ENCODE measurements around the gene HMGN1. TPM values are rescaled to one million over a fixed set of nuclear protein-coding genes. Genes with fewer than 3 reads are reported as not detected.
A peak's percentile ranks its signal among the peaks of the same experiment; 100 is the strongest.

HMGN1 gene
- total and polyA plus RNA-seq, 12 donors, result 86.5 to 254 (median 130) TPM

DNA sequence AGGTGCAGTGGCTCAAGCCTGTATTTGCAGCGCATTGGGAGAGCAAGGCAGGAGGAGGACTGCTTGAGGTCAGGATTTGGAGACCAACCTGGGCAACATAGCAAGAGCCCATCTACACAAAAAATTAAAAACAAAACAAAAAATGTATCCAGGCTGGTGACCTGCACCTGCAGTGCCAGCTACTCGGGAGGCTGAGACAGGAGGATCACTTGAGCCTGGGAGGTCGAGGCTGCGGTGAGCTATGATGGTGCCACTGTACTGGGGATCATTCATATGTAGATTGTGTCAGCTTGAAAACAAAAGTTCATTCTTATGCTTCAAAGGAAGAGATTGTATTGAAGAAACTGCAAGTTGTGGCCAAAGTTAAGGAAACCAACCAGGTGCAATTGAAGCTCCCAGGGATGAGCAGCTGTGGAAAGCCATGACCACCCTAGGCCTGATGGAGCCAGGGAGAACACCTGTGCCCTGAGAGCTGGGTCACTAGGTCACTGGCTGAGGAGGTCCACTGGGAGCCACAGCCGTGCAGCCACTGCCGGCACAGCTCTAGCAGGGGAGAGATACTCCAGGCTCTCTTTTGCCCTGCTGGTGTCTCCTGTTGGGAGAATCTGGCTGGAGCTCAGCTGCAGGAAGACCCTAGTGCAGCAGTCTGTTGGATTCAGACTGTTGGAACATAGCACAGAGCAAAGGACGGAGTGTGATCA is 22.1 kb downstream of the HMGN1 start:
- Histone ChIP-seq H3K36me3 (replicated peaks in 1 of 2) (no peaks in the 10 kb centered on the region), H3K27ac (no peak overlapping the region), H3K27me3 (no peaks in the 10 kb centered on the region), H3K9me3 (replicated peaks in 1 of 3) (no peaks in the 10 kb centered on the region), H3K4me3 (no peak overlapping the region), H3K4me1 (replicated peaks in 1 of 2) (no peaks in the 10 kb centered on the region)
- TF ChIP-seq POLR2A (IDR thresholded peaks at IDR 0.05), result no peak
- TF ChIP-seq, protein P1, sequence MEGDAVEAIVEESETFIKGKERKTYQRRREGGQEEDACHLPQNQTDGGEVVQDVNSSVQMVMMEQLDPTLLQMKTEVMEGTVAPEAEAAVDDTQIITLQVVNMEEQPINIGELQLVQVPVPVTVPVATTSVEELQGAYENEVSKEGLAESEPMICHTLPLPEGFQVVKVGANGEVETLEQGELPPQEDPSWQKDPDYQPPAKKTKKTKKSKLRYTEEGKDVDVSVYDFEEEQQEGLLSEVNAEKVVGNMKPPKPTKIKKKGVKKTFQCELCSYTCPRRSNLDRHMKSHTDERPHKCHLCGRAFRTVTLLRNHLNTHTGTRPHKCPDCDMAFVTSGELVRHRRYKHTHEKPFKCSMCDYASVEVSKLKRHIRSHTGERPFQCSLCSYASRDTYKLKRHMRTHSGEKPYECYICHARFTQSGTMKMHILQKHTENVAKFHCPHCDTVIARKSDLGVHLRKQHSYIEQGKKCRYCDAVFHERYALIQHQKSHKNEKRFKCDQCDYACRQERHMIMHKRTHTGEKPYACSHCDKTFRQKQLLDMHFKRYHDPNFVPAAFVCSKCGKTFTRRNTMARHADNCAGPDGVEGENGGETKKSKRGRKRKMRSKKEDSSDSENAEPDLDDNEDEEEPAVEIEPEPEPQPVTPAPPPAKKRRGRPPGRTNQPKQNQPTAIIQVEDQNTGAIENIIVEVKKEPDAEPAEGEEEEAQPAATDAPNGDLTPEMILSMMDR (IDR thresholded peaks at IDR 0.05), result no peak
- DNase-seq, result no peak
- 77 to 91% (median 85%) methylated on average over 7 of the region's 7 CpGs for WGBS, 4 donors
- intact Hi-C loops (cut with DNase I), result no loop called here

DNA sequence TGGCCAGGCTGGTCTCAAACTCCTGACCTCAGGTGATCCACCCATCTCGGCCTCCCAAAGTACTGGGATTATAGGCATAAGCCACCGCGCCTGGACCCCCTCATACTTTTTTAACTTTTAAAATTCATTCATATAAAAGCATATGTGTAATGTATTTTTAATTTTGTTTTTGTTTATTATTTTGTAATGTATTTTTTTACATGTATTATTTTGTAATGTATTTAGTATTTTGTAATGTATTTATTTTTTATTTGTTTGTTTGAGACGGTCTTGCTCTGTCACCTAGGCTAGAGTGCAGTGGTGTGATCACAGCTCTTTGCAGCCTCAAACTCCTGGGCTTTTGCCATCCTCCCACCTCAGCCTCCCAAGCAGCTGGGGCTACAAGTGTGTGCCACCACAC is 23.4 kb downstream of the HMGN1 start:
- no peak overlapping the region for H3K27ac ChIP-seq
- H3K36me3 ChIP-seq (replicated peaks in 1 of 2), result no peaks in the 10 kb centered on the region
- no peaks in the 10 kb centered on the region for H3K4me1 ChIP-seq (replicated peaks in 1 of 2)
- no peak overlapping the region for H3K4me3 ChIP-seq
- intact Hi-C loops (cut with DNase I), result no loop called here
- no peaks in the 10 kb centered on the region for H3K27me3 ChIP-seq
- DNase-seq, result no peak
- no peaks in the 10 kb centered on the region for H3K9me3 ChIP-seq (replicated peaks in 1 of 3)
- WGBS, 4 donors, result 91 to 96% (median 92%) methylated on average over 4 of the region's 4 CpGs
- TF ChIP-seq, protein P1 (IDR thresholded peaks at IDR 0.05), result no peak
- no peak for TF ChIP-seq POLR2A (IDR thresholded peaks at IDR 0.05)

DNA sequence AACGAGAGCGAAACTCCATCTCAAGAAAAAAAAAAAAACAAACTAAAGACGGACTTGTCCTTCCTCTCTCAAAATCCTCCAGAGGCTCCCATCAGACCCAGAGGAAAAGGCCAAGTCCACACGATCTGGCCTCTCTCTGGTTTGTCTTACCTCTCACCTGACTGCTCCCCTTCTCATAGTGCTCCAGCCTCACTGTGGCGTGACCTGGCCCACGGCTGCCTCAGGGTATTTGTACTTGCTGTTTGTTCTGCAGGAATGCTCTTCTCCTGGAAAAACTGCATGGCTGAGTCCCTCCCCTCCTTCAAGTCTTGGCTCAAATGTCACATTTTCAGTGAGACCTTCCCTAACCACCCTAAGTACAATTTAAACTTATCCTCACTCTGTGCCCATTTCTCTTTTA is 27.5 kb downstream of the HMGN1 start:
- intact Hi-C loops (cut with DNase I), result no loop called here

DNA sequence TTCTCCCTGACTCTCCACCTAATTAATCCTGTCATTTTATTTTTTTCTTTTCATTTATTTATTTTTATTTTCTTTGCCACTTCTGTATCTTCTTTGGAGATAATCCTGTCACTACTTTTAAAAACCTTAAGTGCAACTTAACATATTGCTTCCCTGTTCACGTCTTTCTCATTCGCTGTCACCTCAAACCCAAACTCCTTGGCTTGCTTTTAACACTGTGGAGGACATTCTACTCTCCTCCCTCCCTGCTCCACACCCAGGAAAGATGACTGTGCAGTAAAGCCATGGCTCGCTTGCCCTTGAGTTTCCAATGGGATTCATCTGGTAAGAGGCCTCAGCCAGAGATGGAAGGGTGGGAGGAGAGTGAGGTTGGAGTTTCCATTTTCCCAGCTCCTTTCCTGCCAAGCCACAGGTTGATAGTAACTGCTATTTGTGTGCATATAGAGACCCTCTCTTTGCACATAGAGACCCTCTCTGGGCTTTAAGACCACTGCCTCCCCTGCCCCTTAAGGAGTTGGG is 29.0 kb downstream of the HMGN1 start:
- H3K27me3 ChIP-seq, result no peaks in the 10 kb centered on the region
- peak in 3 of 7 donors; percentile 59 to 63 (median 62) for DNase-seq
- TF ChIP-seq, protein P1 (IDR thresholded peaks at IDR 0.05), result no peak
- H3K4me3 ChIP-seq, result no peak overlapping the region
- peaks cover 8 to 10% of the 10 kb centered on the region in 2 donors for H3K4me1 ChIP-seq (replicated peaks in 1 of 2)
- H3K27ac ChIP-seq, result no peak overlapping the region
- no peaks in the 10 kb centered on the region for H3K9me3 ChIP-seq (replicated peaks in 1 of 3)
- intact Hi-C loops (cut with DNase I), result no loop called here
- 53 to 61% (median 58%) methylated on average over 3 of the region's 3 CpGs for WGBS, 4 donors
- H3K36me3 ChIP-seq (replicated peaks in 1 of 2), result no peaks in the 10 kb centered on the region

More for the DNA sequence above, 27.5 kb downstream of the HMGN1 start:
- WGBS, 4 donors, result 87 to 93% (median 88%) methylated on average over 6 of the region's 6 CpGs
- Histone ChIP-seq H3K4me1 (replicated peaks in 1 of 2) (peaks cover 8 to 10% of the 10 kb centered on the region in 2 donors), H3K27me3 (no peaks in the 10 kb centered on the region), H3K4me3 (no peak overlapping the region), H3K9me3 (replicated peaks in 1 of 3) (no peaks in the 10 kb centered on the region), H3K27ac (no peak overlapping the region), H3K36me3 (replicated peaks in 1 of 2) (no peaks in the 10 kb centered on the region)
- DNase-seq, result no peak
- TF ChIP-seq, protein P1 (IDR thresholded peaks at IDR 0.05), result no peak

Data from adrenal gland (tissue), 12 donors.